GM21786 (cell line): Measurements from ENCODE around the gene DISP2.

Experiments
- ATAC-seq: cut with Tn5 transposase; IDR thresholded peaks from one replicate; pipeline ENCODE4 v1.9.1; 2021; ENCODE audit not compliant: unreplicated experiment

DISP2 gene

DNA sequence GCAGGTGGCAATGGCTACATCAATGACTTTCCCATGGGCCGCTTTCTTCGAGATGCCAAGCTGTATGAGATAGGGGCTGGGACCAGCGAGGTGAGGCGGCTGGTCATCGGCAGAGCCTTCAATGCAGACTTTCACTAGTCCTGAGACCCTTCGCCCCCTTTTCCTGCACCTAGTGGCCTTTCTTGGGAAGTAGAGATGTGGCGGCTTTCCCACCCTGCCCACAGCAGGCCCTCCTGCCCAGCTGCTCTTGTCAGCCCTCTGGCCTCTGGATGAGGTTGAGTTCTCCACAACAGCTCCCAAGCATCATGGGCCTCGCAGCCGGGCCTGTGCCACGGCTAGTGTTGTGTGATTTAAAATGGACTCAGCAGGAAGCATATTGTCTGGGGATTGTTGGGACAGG lies 60.1 kb downstream of the DISP2 start:
- ATAC-seq: no peak

GRCh38 chr15:40420071-40420713 lies 62.2 kb downstream of the DISP2 start:
- ATAC-seq: no peak

GRCh38 chr15:40420793-40421192 lies 62.8 kb downstream of the DISP2 start:
- ATAC-seq: no peak

DNA sequence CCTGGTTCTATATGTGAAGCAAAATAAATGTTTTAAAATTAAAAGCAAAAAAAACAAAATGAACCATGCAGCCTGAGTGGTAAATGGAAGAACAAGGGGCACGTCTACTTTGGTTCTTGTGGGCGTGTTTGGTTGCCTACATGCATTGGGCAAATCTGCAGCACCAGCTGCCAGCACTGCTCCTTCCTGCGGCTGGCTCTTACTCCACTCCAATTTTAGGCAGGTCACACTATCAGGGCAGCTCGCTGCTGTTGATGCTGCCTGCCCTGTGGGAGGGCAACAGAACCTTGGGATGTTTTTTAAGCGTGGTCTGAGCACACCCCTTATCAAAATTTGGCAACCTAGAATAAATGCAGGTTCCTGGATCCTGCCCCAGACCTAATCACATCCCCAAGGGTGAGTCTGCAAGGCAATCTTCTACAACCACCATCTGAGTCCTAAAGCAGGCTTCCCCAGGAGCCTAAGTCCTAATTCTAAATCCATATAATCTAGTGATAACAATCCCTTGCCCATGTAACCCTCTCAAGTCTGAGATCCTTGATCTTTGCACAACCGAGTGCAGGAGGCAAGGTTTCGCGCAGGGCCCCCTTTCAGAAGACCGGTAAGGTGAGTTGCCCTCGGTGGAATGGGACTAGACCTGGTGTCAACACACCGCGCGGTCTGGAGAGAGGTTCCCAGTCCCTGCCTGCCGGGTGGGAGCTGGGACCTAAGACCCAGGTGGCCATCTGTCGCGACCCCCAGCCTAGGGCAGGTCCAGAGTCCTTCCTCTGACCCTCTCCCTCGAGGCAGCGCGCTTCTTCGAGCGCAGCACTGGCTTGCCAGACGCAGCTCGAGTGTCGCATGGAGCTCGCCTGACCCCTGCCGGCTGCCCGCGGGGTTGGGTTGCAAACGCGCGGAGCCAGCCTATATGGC lies 63.5 kb downstream of the DISP2 start:
- ATAC-seq: peak; percentile 84

- ATAC-seq: no peak
These were observed 66.6 kb downstream of the DISP2 start for GRCh38 chr15:40424483-40425115.

GRCh38 chr15:40425681-40426080 lies 67.7 kb downstream of the DISP2 start:
- ATAC-seq: no peak

DNA sequence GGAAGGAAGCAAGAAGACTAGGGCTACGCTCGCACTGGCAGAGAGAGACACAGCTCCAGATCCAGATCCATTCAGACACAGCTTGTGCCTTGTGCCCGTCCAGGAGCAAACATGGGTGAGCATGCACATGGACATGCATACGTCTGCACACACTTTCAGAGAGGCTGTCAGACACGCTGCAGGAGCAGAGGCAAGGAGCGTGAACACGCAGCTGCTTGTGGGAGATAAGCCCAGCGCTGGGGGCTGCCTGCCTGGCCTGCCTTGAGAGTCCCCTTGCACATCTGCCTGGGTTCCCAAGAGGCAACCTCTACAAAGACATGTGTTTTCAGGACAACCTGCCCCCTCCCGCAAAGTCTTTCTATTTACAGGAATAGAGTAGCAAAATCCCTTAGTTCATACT lies 69.2 kb downstream of the DISP2 start:
- no peak for ATAC-seq

GRCh38 chr15:40428185-40428584 lies 70.2 kb downstream of the DISP2 start:
- no peak for ATAC-seq
